SK-N-MC (cell line): ENCODE results near the gene JUN.

ENCODE experiments used
- EZH2 ChIP-seq: fragments of 200-600 bp; sonication (generic); IDR thresholded peaks from one replicate; pipeline ENCODE4 v1.6.1; 2017; ENCODE audit warnings: antibody characterized with exemption
- FOXP2 ChIP-seq: optimal IDR thresholded peaks from 2 replicates; pipeline ENCODE3; 2011; ENCODE audit warnings: mild to moderate bottlenecking, moderate library complexity; ENCODE audit not compliant: insufficient read depth; ENCODE audit errors: extremely low read length, control extremely low read depth
- POLR2AphosphoS5 ChIP-seq: IDR thresholded peaks from 2 replicates; pipeline ENCODE4 v1.6.1; 2012; ENCODE audit warnings: mild to moderate bottlenecking, low read depth, low read length, borderline replicate concordance

DNA sequence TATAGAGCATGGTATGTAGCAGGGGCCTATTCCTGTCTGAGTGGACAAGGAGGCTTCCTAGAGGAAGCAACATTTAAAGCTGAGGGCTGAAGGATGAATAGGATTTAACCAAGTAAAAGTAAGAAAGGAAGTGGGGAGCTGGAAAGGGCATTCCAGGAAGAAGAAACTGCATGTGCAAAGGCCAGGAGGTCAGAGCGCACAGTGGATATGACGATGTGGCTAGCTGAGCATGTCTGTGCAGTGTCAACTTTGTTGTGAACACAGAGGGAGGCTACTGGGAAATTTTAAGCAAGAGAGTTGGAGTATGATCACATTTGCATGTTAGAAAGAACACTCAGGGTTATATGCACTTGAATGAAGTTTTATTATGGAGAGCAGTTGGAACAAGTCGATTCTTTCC, 28.6 kb upstream of the JUN start:
- TF ChIP-seq POLR2AphosphoS5 (no peak), EZH2 (no peak), FOXP2 (no peak)
